ENCODE data around the gene TENM4.

DNA sequence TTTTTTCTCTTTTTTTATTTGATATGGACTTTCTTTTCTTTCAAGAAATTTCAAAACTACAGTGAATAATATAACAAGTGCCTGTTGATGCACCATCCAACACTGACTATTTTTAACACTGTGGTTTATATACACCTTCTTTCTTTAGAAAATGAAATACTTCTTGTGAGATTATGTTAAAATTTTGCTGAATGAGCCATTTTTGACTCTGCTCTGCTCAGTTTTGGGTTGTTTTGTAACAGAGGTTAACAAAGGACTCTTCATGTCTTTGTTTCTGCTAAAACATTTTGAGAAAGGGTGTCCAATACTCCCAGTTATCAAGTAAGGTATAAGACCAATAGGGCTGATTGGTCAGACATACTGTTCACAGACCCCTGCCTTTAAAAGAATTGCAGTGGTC, 44.0 kb upstream of the TENM4 start:
- TF ChIP-seq EZH2 (IDR thresholded peaks at IDR 0.05; ENCODE audit: borderline replicate concordance, low read depth, low read length, severe bottlenecking) = no peak
- TF ChIP-seq, protein P1, sequence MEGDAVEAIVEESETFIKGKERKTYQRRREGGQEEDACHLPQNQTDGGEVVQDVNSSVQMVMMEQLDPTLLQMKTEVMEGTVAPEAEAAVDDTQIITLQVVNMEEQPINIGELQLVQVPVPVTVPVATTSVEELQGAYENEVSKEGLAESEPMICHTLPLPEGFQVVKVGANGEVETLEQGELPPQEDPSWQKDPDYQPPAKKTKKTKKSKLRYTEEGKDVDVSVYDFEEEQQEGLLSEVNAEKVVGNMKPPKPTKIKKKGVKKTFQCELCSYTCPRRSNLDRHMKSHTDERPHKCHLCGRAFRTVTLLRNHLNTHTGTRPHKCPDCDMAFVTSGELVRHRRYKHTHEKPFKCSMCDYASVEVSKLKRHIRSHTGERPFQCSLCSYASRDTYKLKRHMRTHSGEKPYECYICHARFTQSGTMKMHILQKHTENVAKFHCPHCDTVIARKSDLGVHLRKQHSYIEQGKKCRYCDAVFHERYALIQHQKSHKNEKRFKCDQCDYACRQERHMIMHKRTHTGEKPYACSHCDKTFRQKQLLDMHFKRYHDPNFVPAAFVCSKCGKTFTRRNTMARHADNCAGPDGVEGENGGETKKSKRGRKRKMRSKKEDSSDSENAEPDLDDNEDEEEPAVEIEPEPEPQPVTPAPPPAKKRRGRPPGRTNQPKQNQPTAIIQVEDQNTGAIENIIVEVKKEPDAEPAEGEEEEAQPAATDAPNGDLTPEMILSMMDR (IDR thresholded peaks at IDR 0.05; ENCODE audit: borderline replicate concordance, extremely low read depth, low read length, poor library complexity, severe bottlenecking) = no peak

All from DND-41 (cell line).